AG04449 (cell line): Measurements from ENCODE around the gene ROBO4.

ENCODE experiments used
- CTCF ChIA-PET: fragments of 350-600 bp; formaldehyde crosslinking; extraction: SDS; loops from one replicate; lab custom pipeline; 2021; ENCODE audit warnings: antibody characterized with exemption; lab: Yijun Ruan, JAX
- POLR2A ChIA-PET: fragments of 400-600, 350-600 bp; formaldehyde crosslinking; extraction: SDS; loops from one replicate; lab custom pipeline; 2020; ENCODE audit warnings: antibody characterized with exemption, inconsistent platforms; lab: Yijun Ruan, JAX
- DNase-seq: peaks from one replicate; pipeline ENCODE4 v3.0.0-alpha.2; 2010; ENCODE audit warnings: low read depth, low spot score
- H3K4me3 ChIP-seq: 2 replicates; pipeline ENCODE4 v1.5.1; 2011; ENCODE audit warnings: low read depth, mild to moderate bottlenecking, control low read depth, low read length
- TF ChIP-seq, protein P1 (sequence below): IDR thresholded peaks from one replicate; pipeline ENCODE4 v1.5.1; 2011; ENCODE audit warnings: mild to moderate bottlenecking, moderate library complexity, low read length, control low read depth, inconsistent platforms; ENCODE audit not compliant: insufficient read depth; ENCODE audit errors: missing control alignments

ROBO4 gene

DNA sequence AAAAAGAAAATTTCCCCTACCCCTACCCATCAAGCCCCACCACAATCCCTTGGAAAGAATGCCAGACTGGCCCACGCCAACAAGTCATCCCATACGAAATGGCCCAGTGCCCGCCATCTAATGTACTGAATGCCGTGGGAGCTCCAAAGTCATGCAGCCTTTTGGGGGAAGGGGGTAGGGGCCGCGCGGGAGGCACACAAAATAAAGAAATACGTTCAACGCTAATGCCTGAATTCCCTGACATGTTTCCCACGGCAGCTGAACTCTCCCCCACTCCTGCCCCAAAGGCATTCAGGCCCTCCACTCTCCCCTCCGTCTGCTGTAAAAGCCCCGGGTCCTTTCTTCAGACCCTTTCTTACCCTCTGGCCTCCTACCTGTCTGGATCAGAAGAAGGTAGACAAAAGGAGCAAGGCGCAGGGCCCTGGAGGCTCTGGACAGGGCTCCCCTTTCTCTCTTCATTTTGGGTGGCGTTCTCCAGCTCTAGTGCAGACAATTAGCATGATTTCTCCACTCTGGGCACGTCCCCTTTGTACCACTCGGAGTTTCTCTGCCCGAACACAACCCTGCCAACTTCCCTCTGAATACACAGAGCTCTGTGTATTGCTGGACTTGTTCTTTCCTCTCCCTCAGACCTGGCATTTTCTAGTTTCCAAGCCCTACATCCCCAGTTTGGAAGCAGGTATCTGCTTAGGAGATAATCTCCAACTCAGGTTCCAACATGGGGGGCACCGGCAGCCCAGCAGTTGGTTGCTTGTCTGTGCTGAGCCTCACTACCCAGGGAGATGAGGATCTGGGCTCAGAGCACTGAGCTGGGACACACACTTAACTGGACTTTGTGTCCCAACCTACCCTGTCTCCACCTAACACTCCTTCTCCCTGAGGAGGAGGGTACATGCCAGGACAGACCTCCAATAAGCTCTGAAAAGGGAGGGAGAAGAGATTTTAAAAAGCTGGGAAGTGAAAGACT lies 38.2 kb upstream of the ROBO4 start, which contains the start of gene HEPACAM:
TSS of gene HEPACAM (minus strand) at position 500 of the 967 bp plus-strand sequence. CDS start at position 459, 41 bp downstream.
- POLR2A ChIA-PET = interaction anchor here (0.9 kb wide), 3 partner anchors 8 to 57 kb away, joined by 3 to 4 read pairs (median 3); no protein-coding TSS in a partner anchor
- TF ChIP-seq, protein P1, sequence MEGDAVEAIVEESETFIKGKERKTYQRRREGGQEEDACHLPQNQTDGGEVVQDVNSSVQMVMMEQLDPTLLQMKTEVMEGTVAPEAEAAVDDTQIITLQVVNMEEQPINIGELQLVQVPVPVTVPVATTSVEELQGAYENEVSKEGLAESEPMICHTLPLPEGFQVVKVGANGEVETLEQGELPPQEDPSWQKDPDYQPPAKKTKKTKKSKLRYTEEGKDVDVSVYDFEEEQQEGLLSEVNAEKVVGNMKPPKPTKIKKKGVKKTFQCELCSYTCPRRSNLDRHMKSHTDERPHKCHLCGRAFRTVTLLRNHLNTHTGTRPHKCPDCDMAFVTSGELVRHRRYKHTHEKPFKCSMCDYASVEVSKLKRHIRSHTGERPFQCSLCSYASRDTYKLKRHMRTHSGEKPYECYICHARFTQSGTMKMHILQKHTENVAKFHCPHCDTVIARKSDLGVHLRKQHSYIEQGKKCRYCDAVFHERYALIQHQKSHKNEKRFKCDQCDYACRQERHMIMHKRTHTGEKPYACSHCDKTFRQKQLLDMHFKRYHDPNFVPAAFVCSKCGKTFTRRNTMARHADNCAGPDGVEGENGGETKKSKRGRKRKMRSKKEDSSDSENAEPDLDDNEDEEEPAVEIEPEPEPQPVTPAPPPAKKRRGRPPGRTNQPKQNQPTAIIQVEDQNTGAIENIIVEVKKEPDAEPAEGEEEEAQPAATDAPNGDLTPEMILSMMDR = no peak
- no peak within 1 kb of the TSS for H3K4me3 ChIP-seq
- CTCF ChIA-PET = interaction anchor here (0.6 to 4.1 kb wide), 16 partner anchors 8 to 98 kb away, joined by 3 to 21 read pairs (median 4); partner anchors contain the start of genes ROBO3 and ROBO4
- DNase-seq = no peak

DNA sequence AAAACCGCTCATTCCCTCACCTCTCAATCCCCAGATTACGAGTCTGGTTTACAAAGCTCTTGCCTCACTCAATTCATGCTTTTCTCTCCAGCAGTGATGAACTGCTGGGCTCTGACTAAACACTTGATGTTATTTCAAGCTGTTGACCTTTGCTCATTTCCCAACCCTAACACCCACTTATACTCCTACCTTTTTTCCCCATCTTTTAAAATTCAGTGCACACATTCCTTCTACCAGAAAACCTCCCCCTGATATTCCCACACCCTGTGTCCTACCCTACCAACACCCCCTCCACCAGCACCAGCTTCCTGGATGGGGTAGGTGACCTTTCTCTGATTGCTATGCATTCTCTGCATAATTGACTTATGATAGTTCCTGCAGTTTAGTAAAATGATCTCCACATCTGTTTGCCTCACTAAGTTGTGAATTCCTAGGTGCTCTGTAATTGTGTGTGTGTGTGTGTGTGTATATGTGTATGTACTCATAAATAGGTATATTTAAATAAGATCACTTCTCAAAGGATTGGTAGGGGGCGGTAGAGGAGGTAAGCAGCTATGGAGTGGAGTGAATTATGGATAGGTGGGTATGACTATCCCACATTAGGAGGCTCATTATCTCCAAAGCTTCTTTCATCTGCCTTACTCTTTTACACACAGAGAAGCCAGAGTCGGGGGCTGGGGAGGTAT lies 37.3 kb upstream of the ROBO4 start:
- DNase-seq = peak; percentile 72
- TF ChIP-seq, protein P1 = no peak
- CTCF ChIA-PET = interaction anchor here (0.7 to 4.1 kb wide), 20 partner anchors 8 to 412 kb away, joined by 3 to 21 read pairs (median 4); partner anchors contain the start of genes ROBO3 and ROBO4
- H3K4me3 ChIP-seq = no peak overlapping the region
- POLR2A ChIA-PET = interaction anchor here (0.9 kb wide), 2 partner anchors 8 to 56 kb away, joined by 3 to 4 read pairs; no protein-coding TSS in a partner anchor

DNA sequence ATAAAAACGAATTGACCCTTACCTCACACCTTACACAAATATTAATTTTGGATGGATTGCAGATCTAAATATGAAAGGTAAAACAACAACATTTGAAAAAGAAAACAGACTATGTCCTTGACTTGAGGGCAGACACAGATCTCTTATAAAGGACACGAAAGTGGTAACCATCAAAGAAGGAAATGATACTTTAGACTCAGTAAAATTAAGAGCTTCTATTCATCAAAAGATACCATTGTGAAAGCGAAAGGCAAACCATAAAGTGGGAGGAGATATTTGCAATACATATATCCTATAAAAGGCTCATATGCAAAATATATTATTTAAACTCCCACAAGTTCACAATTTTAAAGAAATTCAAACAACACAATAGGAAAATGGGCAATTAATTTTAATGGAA lies 33.1 kb upstream of the ROBO4 start:
- TF ChIP-seq, protein P1 = no peak
- ChIA-PET POLR2A (no interaction called here), CTCF (interaction anchor here (0.7 to 1.7 kb wide), 2 partner anchors 11 to 55 kb away, joined by 3 to 6 read pairs; no protein-coding TSS in a partner anchor)

DNA sequence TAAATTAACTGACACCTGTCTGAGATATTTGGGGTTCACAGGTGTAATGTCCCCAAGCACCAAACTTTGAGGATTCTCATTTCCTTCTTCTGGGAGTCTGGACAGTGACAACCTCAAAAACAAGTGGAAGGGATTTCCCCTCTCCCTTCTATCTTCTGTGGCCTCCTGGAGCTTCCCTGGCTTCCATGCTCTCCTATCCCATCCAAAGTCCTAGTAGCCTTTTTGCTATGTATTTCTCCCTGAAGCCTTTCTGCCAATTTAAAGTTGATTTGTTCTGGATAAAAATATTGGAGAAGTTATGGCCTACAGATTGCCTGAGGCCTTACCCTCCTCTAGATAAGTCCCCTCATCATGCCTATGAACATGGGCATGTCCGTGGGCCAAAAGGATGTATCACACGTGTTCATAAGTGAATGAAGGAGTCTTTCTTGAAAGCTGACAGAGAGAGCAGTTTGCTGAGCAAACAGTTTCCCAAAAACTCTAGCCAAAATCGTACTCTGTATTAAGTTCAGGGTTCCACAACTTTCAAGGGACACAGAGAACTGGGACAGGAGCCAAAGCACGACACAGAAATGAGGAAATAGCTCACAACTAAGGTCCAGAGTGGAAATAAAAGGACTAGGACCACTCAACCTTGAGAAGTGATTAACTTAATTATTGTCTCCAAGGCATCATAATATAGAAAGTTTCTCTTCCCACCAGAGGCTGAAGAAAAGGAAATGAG lies 31.4 kb upstream of the ROBO4 start:
- CTCF ChIA-PET = interaction anchor here (1.4 to 1.5 kb wide), 3 partner anchors 9 to 62 kb away, joined by 3 to 4 read pairs (median 3); no protein-coding TSS in a partner anchor
- H3K4me3 ChIP-seq = no peak overlapping the region
- POLR2A ChIA-PET = no interaction called here
- no peak for DNase-seq
- TF ChIP-seq, protein P1 = no peak

More for the DNA sequence above, 33.1 kb upstream of the ROBO4 start:
- DNase-seq = no peak
- no peak overlapping the region for H3K4me3 ChIP-seq

DNA sequence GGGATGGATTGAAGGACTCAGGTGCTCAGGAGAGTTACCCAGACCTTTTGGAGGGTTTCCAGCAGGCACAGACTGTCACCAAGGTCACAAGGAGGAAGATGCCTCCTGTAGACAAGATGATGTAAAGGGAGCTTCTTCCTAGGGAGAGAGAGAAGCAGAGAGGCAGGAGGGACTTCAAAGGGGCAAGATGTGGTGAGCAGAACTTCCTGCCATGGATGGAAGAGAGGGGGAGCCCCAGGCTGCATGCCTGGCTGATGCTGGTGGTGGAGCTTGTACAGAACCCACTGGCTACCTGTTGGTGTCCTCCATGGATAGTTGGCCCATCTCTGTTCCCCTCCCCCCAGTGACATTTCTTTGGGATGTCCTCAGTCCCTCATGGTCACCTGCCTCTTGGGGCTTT lies 25.6 kb upstream of the ROBO4 start:
- no peak overlapping the region for H3K4me3 ChIP-seq
- CTCF ChIA-PET = interaction anchor here (3.9 kb wide), 1 partner anchor 11 kb away, joined by 14 read pairs; no protein-coding TSS in a partner anchor
- no peak for DNase-seq
- TF ChIP-seq, protein P1 = no peak
- POLR2A ChIA-PET = no interaction called here
